ENCODE data around the gene ZNF136. TPM values are rescaled to one million over a fixed set of nuclear protein-coding genes. Genes with fewer than 3 reads are reported as not detected.

ZNF136 gene
- total and polyA plus RNA-seq, 2 of the 8 experiments (the other 6 are each of a cell fraction or from before 2014, with no cell fraction given) = 1.6 to 6.9 TPM

DNA sequence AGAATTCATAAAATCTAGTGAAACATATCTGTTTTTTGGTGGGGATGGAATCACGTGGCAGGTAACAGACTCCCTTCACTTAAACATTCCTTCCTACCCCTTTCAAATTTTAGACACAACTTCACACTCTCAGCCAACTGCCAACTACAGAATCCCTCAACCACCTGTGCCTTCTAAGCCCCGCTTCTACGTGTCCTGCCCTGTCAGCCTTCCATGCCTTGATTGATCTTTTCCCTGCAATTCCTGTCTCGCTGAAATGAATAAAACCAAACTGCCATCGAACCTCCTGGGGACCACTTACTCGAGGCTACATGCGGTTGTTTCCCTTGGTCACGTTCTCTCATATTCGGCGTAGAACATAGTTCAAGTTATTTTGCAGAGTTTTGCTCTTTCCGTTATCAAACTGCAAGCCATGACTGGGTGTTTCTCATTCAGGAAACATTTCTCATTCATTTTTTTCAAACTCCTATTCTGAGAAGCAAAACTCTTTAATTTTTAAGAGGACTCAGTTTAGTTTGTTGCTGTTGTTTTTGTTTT is 7.5 kb upstream of the ZNF136 start:
- peaks cover 0 to 3% (median 2%) of the 10 kb centered on the region in 4 experiments; a peak in 3 of 7 replicates for H3K4me1 ChIP-seq (replicated peaks in 1 of 4; ENCODE audit: control insufficient read depth in 3 of 4, insufficient read depth in 4 of 4, low read length in 3 of 4)
- TF ChIP-seq, protein P1, sequence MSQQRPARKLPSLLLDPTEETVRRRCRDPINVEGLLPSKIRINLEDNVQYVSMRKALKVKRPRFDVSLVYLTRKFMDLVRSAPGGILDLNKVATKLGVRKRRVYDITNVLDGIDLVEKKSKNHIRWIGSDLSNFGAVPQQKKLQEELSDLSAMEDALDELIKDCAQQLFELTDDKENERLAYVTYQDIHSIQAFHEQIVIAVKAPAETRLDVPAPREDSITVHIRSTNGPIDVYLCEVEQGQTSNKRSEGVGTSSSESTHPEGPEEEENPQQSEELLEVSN (IDR thresholded peaks at IDR 0.05) = 0 out of 2 replicates have a peak, but pooled peaks have one; percentile 19
- no peak for TF ChIP-seq SIX5 (IDR thresholded peaks at IDR 0.05; ENCODE audit: low read depth, low read length)
- no peak overlapping the region for H2BK20ac ChIP-seq (ENCODE audit: low read length)
- peak overlapping the region; percentile 86 to 99 for H3K4me2 ChIP-seq (ENCODE audit: insufficient read depth in 1 of 2, low read depth in 2 of 2, low read length in 2 of 2)
- H2BK12ac ChIP-seq (ENCODE audit: low read depth, low read length) = no peak overlapping the region; the same call in 1 of the 2 replicates
- POLR2A ChIA-PET (ENCODE audit: partially characterized antibody) = interaction anchor here (1.1 to 2.2 kb wide), 16 partner anchors 9 to 340 kb away, joined by 3 to 26 read pairs (median 6); partner anchors contain the start of genes ZNF20, ZNF442, ZNF563 and ZNF69
- peaks cover 0 to 5% of the 10 kb centered on the region in 2 experiments; a peak in 1 of 4 replicates for H3K9me3 ChIP-seq (ENCODE audit: insufficient read depth in 2 of 2, low read depth in 1 of 2, low read length in 1 of 2)
- no peak for FAIRE-seq
- no peak overlapping the region for H3K18ac ChIP-seq (ENCODE audit: extremely low read depth, low read length)
- WGBS, 2 experiments (ENCODE audit: extremely low coverage in 1 of 2, insufficient coverage in 1 of 2, insufficient read length in 1 of 2, insufficient replicate concordance in 2 of 2, low coverage in 1 of 2, low lambda C conversion rate in 2 of 2, missing lambda C conversion rate in 1 of 2) = 61% methylated on average over 11 of the region's 11 CpGs; no CpG with 5 or more reads in 1 of the 2 experiments
- peak overlapping the region; percentile 33; the same call in 1 of the 2 replicates for H2AK5ac ChIP-seq (ENCODE audit: low read depth, low read length)
- no peak overlapping the region for H2BK5ac ChIP-seq (ENCODE audit: low read depth, low read length)
- no peak overlapping the region for H4K5ac ChIP-seq (ENCODE audit: insufficient read length, low read depth, low read length)
- CTCF ChIA-PET (ENCODE audit: partially characterized antibody) = interaction anchor here (1.9 kb wide), 1 partner anchor 65 kb away, joined by 10 read pairs; no protein-coding TSS in a partner anchor
- no peak overlapping the region for H3K23ac ChIP-seq (ENCODE audit: insufficient read length)
- DNase-seq (ENCODE audit: low read depth in 1 of 2, low spot score in 2 of 2) = no peak
- H3K14ac ChIP-seq (ENCODE audit: insufficient read length) = no peak overlapping the region
- peak overlapping the region; percentile 77 to 93 (median 82) for H3K4me3 ChIP-seq (ENCODE audit: extremely low read depth in 1 of 4, insufficient read depth in 2 of 4, low read depth in 3 of 4, low read length in 4 of 4)
- peaks cover 2 to 15% (median 10%) of the 10 kb centered on the region in 4 experiments; a peak in 6 of 8 replicates for H3K36me3 ChIP-seq (ENCODE audit: control insufficient read depth in 2 of 4, insufficient read depth in 4 of 4, low read length in 3 of 4)
- H4K8ac ChIP-seq (ENCODE audit: extremely low read depth, insufficient read depth, low read length) = no peak overlapping the region; the same call in 1 of the 2 replicates
- H2AFZ ChIP-seq (ENCODE audit: low read length) = no peak overlapping the region
- peaks cover 2% of the 10 kb centered on the region; the same call in 1 of the 2 replicates for H3K79me1 ChIP-seq (ENCODE audit: low read depth, low read length)
- H3K27ac ChIP-seq (ENCODE audit: low read depth, low read length) = 0 out of 2 replicates have a peak overlapping the region, but pooled peaks have one; percentile 93
- H4K91ac ChIP-seq (replicated peaks; ENCODE audit: insufficient read length, low read length) = no peak overlapping the region
- peaks cover 3 to 5% of the 10 kb centered on the region in 2 experiments for H4K20me1 ChIP-seq (replicated peaks in 1 of 2; ENCODE audit: control insufficient read depth in 1 of 2, insufficient read depth in 2 of 2, low read length in 2 of 2)
- H2BK120ac ChIP-seq (replicated peaks; ENCODE audit: low read depth, low read length) = no peak overlapping the region
- H3K9ac ChIP-seq (replicated peaks in 1 of 4; ENCODE audit: extremely low read depth in 1 of 4, low read depth in 3 of 4, low read length in 3 of 4) = peak overlapping the region in 3 of 4 experiments; percentile 95 to 99 (median 96); a peak in 4 of 7 replicates
- peaks cover 3 to 46% of the 10 kb centered on the region in 2 experiments for H3K79me2 ChIP-seq (ENCODE audit: control insufficient read depth in 1 of 2, insufficient read depth in 2 of 2, low read length in 2 of 2)
- peaks cover 3% of the 10 kb centered on the region for H3K23me2 ChIP-seq (ENCODE audit: low read depth, low read length)
- no peak overlapping the region for H2BK15ac ChIP-seq (ENCODE audit: low read length)
- H3K56ac ChIP-seq (replicated peaks; ENCODE audit: insufficient read length, low read depth, low read length) = no peak overlapping the region
- H3K27me3 ChIP-seq (replicated peaks in 1 of 4; ENCODE audit: control insufficient read depth in 3 of 4, extremely low read depth in 1 of 4, insufficient read depth in 3 of 4, low read length in 3 of 4) = no peaks in the 10 kb centered on the region
- no peak overlapping the region for H3K4ac ChIP-seq (replicated peaks; ENCODE audit: insufficient read length, low read depth, low read length)
